Right lobe of liver (tissue), 6 donors: Measurements from ENCODE around the gene ABHD12B. TPM values are rescaled to one million over a fixed set of nuclear protein-coding genes. Genes with fewer than 3 reads are reported as not detected.
A peak's percentile ranks its signal among the peaks of the same experiment; 100 is the strongest.

ENCODE experiments used
- ATAC-seq, 4 donors: fragments of 200-7000 bp; cut with Tn5 transposase; one replicate each; pipeline ENCODE4 v1.9.1; 2020; ENCODE audit warnings: mild to moderate bottlenecking in 4 of 4, moderate library complexity in 4 of 4
- DNase-seq, 3 donors: peaks; one replicate each; pipeline ENCODE4 v3.0.0-alpha.2; 2020
- H3K27ac ChIP-seq, 3 donors: fragments of 200-600 bp; one replicate each; pipeline ENCODE4 v1.8.0; 2022
- H3K27me3 ChIP-seq, 2 donors: fragments of 200-600 bp; one replicate each; pipeline ENCODE4 v1.8.0; 2022
- H3K36me3 ChIP-seq, 4 donors: fragments of 200-600 bp; sonication (generic) in 1 of 4; one replicate each; pipeline versions ENCODE4 v1.5.1 to v1.8.0; 2017 to 2022; ENCODE audit warnings: control low read depth in 1 of 4
- H3K4me1 ChIP-seq, 4 donors: fragments of 200-600 bp; sonication (generic) in 1 of 4; one replicate each; pipeline versions ENCODE4 v1.5.1 to v1.8.0; 2017 to 2022; ENCODE audit warnings: control low read depth in 1 of 4
- H3K4me3 ChIP-seq, 3 donors: fragments of 200-600 bp; one replicate each; pipeline ENCODE4 v1.8.0; 2022
- H3K9me3 ChIP-seq, 4 donors: fragments of 200-600 bp; sonication (generic) in 1 of 4; one replicate each; pipeline versions ENCODE4 v1.5.1 to v1.8.0; 2017 to 2022; ENCODE audit warnings: control low read depth in 1 of 4
- CTCF ChIP-seq, 4 donors: fragments of 200-600 bp in 3 of 4; fragments of 450-650 bp in 1 of 4; IDR thresholded peaks; one replicate each; pipeline versions ENCODE4 v1.5.1 to v1.8.0; 2016 to 2022; ENCODE audit warnings: antibody characterized with exemption in 4 of 4, mild to moderate bottlenecking in 2 of 4
- POLR2A ChIP-seq: fragments of 450-650 bp; IDR thresholded peaks from one replicate; pipeline ENCODE4 v1.6.1; 2017; ENCODE audit warnings: antibody characterized with exemption, mild to moderate bottlenecking
- WGBS: methylation state at CpG from one replicate; pipeline ENCODE4 v1.1.6; 2018; ENCODE audit warnings: low coverage, low lambda C conversion rate; ENCODE audit not compliant: insufficient coverage; ENCODE audit errors: missing lambda C conversion rate; 5-methylcytosine and 5-hydroxymethylcytosine counted together
- intact Hi-C, 2 donors: fragments of 100-400 bp; cut with DNase I; formaldehyde crosslinking; loops; one replicate each; pipeline versions ENCODE4 v1.11.2 to v1.14.1; 2022
- long read RNA-seq: library from polyadenylated mRNA; unstranded; transcript quantifications from one replicate; pipeline ENCODE4 v2.0.0, GENCODE V29; 2019
- total RNA-seq, 6 experiments: library from RNA; depleted of rRNA in 2 of 6; stranded (reverse); fragments of >200 nt in 2 of 6; fragmentation: NEBNext Ultra II Directional in 3 of 6; extraction: Animal tissue kit (Norgen Biotek cat#: 25700) in 3 of 6; gene quantifications; one replicate each; pipeline versions ENCODE4 v1.1.0 to v1.2.4, GENCODE V29; 2016 to 2023
- donor health status: DM: no; HTN: yes; CAD: no.
- donor health status: DM: no; HTN: no; CAD: no.
- donor health status: DM: no; HTN: no; CAD: no.
- donor health status: DM: no; HTN: yes; CAD: no.
- donor health status: DM: no; HTN: yes; CAD: no.

ABHD12B gene, protein sequence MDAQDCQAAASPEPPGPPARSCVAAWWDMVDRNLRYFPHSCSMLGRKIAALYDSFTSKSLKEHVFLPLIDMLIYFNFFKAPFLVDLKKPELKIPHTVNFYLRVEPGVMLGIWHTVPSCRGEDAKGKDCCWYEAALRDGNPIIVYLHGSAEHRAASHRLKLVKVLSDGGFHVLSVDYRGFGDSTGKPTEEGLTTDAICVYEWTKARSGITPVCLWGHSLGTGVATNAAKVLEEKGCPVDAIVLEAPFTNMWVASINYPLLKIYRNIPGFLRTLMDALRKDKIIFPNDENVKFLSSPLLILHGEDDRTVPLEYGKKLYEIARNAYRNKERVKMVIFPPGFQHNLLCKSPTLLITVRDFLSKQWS
- total RNA-seq: not detected
- long read RNA-seq: 0 reads

GRCh38 chr14:50871914-50872732, at the start of gene ABHD12B:
Gene ABHD12B, plus strand, starts transcription at chr14:50872053. Its CDS starts 122 bp downstream, at chr14:50872175.
- DNase-seq: no peak
- H3K27me3 ChIP-seq: peaks cover 0 to 11% of the 10 kb centered on the region in 2 donors
- H3K9me3 ChIP-seq: no peaks in the 10 kb centered on the region
- WGBS: 13% methylated on average over 10 of the region's 63 CpGs
- peaks cover 0 to 6% (median 0%) of the 10 kb centered on the region in 4 donors for H3K4me1 ChIP-seq
- intact Hi-C loops: no loop called here
- no peak within 1 kb of the TSS for H3K27ac ChIP-seq
- H3K36me3 ChIP-seq: no peaks in the 10 kb centered on the region
- peak; percentile 30 to 59 (median 43) for ATAC-seq
- no peak for TF ChIP-seq CTCF (IDR thresholded peaks at IDR 0.05)
- no peak within 1 kb of the TSS for H3K4me3 ChIP-seq

GRCh38 chr14:50822501-50823042, 49.3 kb upstream of the ABHD12B start:
- no peak for TF ChIP-seq POLR2A
- TF ChIP-seq CTCF (IDR thresholded peaks at IDR 0.05): no peak
- 67% methylated on average over 6 of the region's 11 CpGs for WGBS
- intact Hi-C loops: no loop called here
- no peaks in the 10 kb centered on the region for H3K9me3 ChIP-seq
- no peak overlapping the region for H3K27ac ChIP-seq
- H3K4me3 ChIP-seq: no peak overlapping the region
- ATAC-seq (peak in 1 of 4 donors; percentile 9), DNase-seq (no peak)
- H3K27me3 ChIP-seq: no peaks in the 10 kb centered on the region
- peaks cover 0 to 14% (median 5%) of the 10 kb centered on the region in 4 donors for H3K4me1 ChIP-seq
- no peaks in the 10 kb centered on the region for H3K36me3 ChIP-seq

DNA sequence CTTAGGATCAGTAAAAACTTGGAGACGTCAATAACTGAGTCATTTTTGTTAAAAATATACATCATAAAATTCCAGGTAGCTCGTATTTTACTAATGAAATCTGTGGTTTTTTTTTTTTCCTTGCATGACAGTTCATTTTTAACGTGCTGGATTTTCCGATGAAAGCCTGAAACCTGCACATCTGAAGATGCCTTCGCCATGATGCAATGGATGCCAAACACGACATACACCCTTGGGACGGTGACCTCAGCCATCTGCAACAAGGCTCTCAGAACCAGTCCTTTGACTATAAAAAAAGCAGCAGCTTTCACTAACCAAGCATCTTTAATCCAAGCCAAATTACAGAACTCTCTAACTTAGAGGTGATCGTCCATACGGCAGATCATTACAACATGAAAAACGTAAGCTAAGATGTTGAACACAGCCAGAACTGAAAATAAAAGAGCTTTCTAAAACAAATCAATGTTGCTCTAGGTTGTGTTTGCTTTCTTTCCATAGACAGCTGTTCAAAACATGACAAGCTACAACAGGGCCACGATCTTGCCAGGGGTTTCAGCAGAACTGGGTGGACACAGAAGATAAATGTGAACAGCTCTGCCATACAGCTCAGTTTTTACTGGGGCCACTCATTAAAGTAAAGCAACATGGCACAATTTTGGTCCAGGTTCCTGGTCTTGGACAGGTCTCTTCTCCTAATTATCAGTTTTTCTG, 48.6 kb upstream of the ABHD12B start:
- WGBS: 42% methylated on average over 11 of the region's 11 CpGs
- TF ChIP-seq CTCF (IDR thresholded peaks at IDR 0.05): no peak
- TF ChIP-seq POLR2A: no peak
- Histone ChIP-seq H3K9me3 (no peaks in the 10 kb centered on the region), H3K4me1 (peaks cover 0 to 14% (median 5%) of the 10 kb centered on the region in 4 donors), H3K27ac (peak overlapping the region in 1 of 3 donors; percentile 15), H3K4me3 (no peak overlapping the region), H3K27me3 (no peaks in the 10 kb centered on the region), H3K36me3 (no peaks in the 10 kb centered on the region)
- DNase-seq (no peak), ATAC-seq (peak; percentile 75 to 83 (median 80))
- intact Hi-C loops: no loop called here
